HG02759 (cell line): ENCODE measurements around the gene SLC4A1AP.

Experiments
- ATAC-seq: cut with Tn5 transposase; IDR thresholded peaks from one replicate; pipeline ENCODE4 v1.9.1; 2021; ENCODE audit warnings: mild to moderate bottlenecking, moderate library complexity; ENCODE audit not compliant: unreplicated experiment

SLC4A1AP gene

GRCh38 chr2:27736890-27737204 lies 73.2 kb downstream of the SLC4A1AP start:
- no peak for ATAC-seq

- no peak for ATAC-seq
These were observed 74.1 kb downstream of the SLC4A1AP start for GRCh38 chr2:27737676-27738348.

- ATAC-seq = no peak
These were observed 74.8 kb downstream of the SLC4A1AP start for GRCh38 chr2:27738349-27739057.

GRCh38 chr2:27739058-27739373 lies 75.3 kb downstream of the SLC4A1AP start:
- ATAC-seq = no peak

- no peak for ATAC-seq
These were observed 78.0 kb downstream of the SLC4A1AP start for GRCh38 chr2:27741673-27742072.

- ATAC-seq = no peak
These were observed 78.9 kb downstream of the SLC4A1AP start for GRCh38 chr2:27742571-27742970.
